ENCODE measurements around the gene SLC27A1.

The SLC27A1 gene

DNA sequence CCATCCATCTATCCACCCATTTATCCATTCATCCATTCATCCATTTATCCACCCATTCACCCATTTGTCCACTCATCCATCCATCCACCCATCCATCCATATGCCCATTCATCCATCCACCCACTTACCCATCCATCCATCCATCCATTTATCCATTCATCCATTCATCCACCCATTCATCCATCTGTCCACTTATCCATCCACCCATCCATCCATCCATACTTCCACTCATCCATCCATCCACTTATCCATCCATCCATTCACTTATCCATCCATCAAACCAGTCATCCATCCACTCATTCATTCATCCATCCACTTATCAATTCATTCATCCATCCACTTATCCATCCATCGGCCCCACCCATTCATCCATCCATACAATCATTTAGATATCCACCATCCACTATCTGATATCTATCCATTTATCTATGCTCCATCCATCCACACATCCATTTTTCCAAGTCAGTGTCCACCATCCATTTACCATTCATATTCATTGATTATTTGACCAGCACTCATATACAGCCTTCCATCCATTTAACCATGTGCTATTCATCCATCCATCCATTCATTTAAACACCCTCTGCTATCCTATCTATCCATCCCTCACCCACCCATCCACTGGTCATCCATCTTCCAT is 24.7 kb upstream of the SLC27A1 start (continued):
- TF ChIP-seq, protein P1, sequence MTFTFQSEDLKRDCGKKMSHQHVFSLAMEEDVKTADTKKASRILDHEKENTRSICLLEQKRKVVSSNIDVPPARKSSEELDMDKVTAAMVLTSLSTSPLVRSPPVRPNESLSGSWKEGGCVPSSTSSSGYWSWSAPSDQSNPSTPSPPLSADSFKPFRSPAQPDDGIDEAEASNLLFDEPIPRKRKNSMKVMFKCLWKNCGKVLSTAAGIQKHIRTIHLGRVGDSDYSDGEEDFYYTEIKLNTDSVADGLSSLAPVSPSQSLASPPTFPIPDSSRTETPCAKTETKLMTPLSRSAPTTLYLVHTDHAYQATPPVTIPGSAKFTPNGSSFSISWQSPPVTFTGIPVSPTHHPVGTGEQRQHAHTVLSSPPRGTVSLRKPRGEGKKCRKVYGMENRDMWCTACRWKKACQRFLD (tag by site-specific recombination; IDR thresholded peaks at IDR 0.05) = no peak

DNA sequence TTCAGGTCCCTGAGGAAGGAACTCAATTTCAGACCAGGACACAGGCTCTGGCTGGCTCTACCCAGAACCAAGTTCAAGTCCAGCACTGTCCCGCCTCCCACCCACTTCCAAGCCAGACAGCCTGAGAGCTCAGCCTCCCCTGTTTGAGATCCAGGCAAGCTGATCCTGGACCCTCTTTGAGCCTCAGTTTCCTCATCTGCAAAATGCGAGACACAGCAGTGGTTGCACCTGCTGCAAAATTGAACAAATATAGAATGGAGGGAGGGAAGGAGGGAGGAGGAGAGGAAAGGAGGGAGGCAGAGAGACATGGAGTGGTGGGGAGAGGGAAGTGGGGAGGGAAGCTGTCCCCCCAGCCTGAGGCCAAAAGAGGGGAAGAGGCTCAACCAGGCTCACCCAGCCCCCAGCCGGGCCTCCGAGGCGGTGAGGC is 22.6 kb upstream of the SLC27A1 start:
- Histone ChIP-seq H3K36me3 (ENCODE audit: control insufficient read depth in 2 of 2, insufficient read depth in 1 of 2, low read length in 2 of 2) (no peaks in the 10 kb centered on the region; a peak in 1 of 3 replicates), H3K4me1 (ENCODE audit: control insufficient read depth, insufficient read depth, low read length) (no peaks in the 10 kb centered on the region), H3K9me3 (ENCODE audit: control insufficient read depth, insufficient read depth, low read depth, low read length) (no peaks in the 10 kb centered on the region), H3K27ac (ENCODE audit: extremely low read depth, low read depth, low read length) (peak overlapping the region; percentile 21; the same call in 1 of the 2 replicates), H3K4me3 (ENCODE audit: low read depth, low read length) (peak overlapping the region; percentile 13)
- ChIA-PET POLR2A (interaction anchor here (0.6 to 1.2 kb wide), 3 partner anchors 108 to 619 kb away, joined by 3 to 8 read pairs (median 4); partner anchors contain the start of gene RPL18A), CTCF (interaction anchor here (0.5 to 3.2 kb wide), 9 partner anchors 10 to 971 kb away, joined by 3 to 21 read pairs (median 4); no protein-coding TSS in a partner anchor)
- TF ChIP-seq KLF9 (tag by site-specific recombination; IDR thresholded peaks at IDR 0.05; ENCODE audit: low read depth) = no peak
- TF ChIP-seq TRIM28 (IDR thresholded peaks at IDR 0.05; ENCODE audit: borderline replicate concordance, low read length) = no peak
- no peak for TF ChIP-seq ZNF2 (tag by site-specific recombination; IDR thresholded peaks at IDR 0.05)
- peak; percentile 40 for TF ChIP-seq ZNF335 (tag by site-specific recombination; conservative IDR thresholded peaks at IDR 0.05)
- peak; percentile 86 for TF ChIP-seq GLIS1 (tag by site-specific recombination; IDR thresholded peaks at IDR 0.05)
- TF ChIP-seq, protein P2, sequence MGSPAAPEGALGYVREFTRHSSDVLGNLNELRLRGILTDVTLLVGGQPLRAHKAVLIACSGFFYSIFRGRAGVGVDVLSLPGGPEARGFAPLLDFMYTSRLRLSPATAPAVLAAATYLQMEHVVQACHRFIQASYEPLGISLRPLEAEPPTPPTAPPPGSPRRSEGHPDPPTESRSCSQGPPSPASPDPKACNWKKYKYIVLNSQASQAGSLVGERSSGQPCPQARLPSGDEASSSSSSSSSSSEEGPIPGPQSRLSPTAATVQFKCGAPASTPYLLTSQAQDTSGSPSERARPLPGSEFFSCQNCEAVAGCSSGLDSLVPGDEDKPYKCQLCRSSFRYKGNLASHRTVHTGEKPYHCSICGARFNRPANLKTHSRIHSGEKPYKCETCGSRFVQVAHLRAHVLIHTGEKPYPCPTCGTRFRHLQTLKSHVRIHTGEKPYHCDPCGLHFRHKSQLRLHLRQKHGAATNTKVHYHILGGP (tag by site-specific recombination; IDR thresholded peaks at IDR 0.05) = no peak
- TF ChIP-seq HOXA7 (CRISPR knock-in tag; IDR thresholded peaks at IDR 0.05; ENCODE audit: borderline replicate concordance) = no peak
- TF ChIP-seq, protein P3, sequence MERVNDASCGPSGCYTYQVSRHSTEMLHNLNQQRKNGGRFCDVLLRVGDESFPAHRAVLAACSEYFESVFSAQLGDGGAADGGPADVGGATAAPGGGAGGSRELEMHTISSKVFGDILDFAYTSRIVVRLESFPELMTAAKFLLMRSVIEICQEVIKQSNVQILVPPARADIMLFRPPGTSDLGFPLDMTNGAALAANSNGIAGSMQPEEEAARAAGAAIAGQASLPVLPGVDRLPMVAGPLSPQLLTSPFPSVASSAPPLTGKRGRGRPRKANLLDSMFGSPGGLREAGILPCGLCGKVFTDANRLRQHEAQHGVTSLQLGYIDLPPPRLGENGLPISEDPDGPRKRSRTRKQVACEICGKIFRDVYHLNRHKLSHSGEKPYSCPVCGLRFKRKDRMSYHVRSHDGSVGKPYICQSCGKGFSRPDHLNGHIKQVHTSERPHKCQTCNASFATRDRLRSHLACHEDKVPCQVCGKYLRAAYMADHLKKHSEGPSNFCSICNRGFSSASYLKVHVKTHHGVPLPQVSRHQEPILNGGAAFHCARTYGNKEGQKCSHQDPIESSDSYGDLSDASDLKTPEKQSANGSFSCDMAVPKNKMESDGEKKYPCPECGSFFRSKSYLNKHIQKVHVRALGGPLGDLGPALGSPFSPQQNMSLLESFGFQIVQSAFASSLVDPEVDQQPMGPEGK (tag by site-specific recombination; IDR thresholded peaks at IDR 0.05) = peak; percentile 57
- TF ChIP-seq ZNF558 (tag by site-specific recombination; IDR thresholded peaks at IDR 0.05) = no peak
- no peak for TF ChIP-seq ZNF596 (tag by site-specific recombination; IDR thresholded peaks at IDR 0.05)
- TF ChIP-seq, protein P4, sequence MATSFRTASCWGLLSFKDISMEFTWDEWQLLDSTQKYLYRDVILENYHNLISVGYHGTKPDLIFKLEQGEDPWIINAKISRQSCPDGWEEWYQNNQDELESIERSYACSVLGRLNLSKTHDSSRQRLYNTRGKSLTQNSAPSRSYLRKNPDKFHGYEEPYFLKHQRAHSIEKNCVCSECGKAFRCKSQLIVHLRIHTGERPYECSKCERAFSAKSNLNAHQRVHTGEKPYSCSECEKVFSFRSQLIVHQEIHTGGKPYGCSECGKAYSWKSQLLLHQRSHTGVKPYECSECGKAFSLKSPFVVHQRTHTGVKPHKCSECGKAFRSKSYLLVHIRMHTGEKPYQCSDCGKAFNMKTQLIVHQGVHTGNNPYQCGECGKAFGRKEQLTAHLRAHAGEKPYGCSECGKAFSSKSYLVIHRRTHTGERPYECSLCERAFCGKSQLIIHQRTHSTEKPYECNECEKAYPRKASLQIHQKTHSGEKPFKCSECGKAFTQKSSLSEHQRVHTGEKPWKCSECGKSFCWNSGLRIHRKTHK (tag by site-specific recombination; IDR thresholded peaks at IDR 0.05) = no peak
- peak; percentile 21; the same call in 1 of the 2 replicates for TF ChIP-seq SP2 (tag by site-specific recombination; IDR thresholded peaks at IDR 0.05)
- no peak for TF ChIP-seq ZNF112 (tag by site-specific recombination; IDR thresholded peaks at IDR 0.05)
- TF ChIP-seq, protein P5, sequence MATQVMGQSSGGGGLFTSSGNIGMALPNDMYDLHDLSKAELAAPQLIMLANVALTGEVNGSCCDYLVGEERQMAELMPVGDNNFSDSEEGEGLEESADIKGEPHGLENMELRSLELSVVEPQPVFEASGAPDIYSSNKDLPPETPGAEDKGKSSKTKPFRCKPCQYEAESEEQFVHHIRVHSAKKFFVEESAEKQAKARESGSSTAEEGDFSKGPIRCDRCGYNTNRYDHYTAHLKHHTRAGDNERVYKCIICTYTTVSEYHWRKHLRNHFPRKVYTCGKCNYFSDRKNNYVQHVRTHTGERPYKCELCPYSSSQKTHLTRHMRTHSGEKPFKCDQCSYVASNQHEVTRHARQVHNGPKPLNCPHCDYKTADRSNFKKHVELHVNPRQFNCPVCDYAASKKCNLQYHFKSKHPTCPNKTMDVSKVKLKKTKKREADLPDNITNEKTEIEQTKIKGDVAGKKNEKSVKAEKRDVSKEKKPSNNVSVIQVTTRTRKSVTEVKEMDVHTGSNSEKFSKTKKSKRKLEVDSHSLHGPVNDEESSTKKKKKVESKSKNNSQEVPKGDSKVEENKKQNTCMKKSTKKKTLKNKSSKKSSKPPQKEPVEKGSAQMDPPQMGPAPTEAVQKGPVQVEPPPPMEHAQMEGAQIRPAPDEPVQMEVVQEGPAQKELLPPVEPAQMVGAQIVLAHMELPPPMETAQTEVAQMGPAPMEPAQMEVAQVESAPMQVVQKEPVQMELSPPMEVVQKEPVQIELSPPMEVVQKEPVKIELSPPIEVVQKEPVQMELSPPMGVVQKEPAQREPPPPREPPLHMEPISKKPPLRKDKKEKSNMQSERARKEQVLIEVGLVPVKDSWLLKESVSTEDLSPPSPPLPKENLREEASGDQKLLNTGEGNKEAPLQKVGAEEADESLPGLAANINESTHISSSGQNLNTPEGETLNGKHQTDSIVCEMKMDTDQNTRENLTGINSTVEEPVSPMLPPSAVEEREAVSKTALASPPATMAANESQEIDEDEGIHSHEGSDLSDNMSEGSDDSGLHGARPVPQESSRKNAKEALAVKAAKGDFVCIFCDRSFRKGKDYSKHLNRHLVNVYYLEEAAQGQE (tag by site-specific recombination; IDR thresholded peaks at IDR 0.05) = no peak
- TF ChIP-seq, protein P6, sequence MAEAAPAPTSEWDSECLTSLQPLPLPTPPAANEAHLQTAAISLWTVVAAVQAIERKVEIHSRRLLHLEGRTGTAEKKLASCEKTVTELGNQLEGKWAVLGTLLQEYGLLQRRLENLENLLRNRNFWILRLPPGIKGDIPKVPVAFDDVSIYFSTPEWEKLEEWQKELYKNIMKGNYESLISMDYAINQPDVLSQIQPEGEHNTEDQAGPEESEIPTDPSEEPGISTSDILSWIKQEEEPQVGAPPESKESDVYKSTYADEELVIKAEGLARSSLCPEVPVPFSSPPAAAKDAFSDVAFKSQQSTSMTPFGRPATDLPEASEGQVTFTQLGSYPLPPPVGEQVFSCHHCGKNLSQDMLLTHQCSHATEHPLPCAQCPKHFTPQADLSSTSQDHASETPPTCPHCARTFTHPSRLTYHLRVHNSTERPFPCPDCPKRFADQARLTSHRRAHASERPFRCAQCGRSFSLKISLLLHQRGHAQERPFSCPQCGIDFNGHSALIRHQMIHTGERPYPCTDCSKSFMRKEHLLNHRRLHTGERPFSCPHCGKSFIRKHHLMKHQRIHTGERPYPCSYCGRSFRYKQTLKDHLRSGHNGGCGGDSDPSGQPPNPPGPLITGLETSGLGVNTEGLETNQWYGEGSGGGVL (tag by site-specific recombination; IDR thresholded peaks at IDR 0.05) = peak; percentile 98
- peak; percentile 92 for TF ChIP-seq ZNF223 (tag by site-specific recombination; IDR thresholded peaks at IDR 0.05)
- TF ChIP-seq, protein P7, sequence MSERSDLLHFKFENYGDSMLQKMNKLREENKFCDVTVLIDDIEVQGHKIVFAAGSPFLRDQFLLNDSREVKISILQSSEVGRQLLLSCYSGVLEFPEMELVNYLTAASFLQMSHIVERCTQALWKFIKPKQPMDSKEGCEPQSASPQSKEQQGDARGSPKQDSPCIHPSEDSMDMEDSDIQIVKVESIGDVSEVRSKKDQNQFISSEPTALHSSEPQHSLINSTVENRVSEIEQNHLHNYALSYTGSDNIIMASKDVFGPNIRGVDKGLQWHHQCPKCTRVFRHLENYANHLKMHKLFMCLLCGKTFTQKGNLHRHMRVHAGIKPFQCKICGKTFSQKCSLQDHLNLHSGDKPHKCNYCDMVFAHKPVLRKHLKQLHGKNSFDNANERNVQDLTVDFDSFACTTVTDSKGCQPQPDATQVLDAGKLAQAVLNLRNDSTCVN (tag by site-specific recombination; optimal IDR thresholded peaks at IDR 0.05) = peak; percentile 28
- peak; percentile 94 for TF ChIP-seq ZNF366 (tag by site-specific recombination; conservative IDR thresholded peaks at IDR 0.05)
